ENCODE results near the gene POLD3.

DNA sequence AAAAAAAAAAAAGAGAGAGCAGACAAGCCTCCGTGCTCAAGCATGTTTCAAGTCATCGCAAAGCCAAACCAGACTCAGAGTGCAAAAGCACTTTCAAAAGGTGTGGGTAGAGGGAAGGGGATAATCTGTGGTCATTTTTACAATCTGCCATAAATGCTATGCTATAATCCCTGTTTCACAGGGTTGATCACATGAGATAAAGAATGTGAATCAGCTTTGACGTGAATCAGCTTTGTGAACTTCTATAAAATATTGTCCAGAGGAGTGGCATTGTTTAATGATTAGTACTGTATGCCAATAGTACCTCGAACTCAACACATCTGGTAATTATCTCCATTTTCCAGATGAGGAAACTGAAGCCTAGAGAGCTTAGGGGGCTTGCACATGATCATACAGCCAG is 20.0 kb upstream of the POLD3 start:
- TF ChIP-seq POLR2AphosphoS5 (IDR thresholded peaks at IDR 0.05; ENCODE audit: borderline replicate concordance, low read depth, low read length) (no peak), EZH2 (IDR thresholded peaks at IDR 0.05) (no peak)
